HPDE6-E6E7 (cell line): Measurements from ENCODE around the gene NHS.

Experiments
- DNase-seq: peaks from one replicate; pipeline ENCODE4 v3.0.0; 2011; ENCODE audit warnings: missing footprints; ENCODE audit errors: extremely low spot score

The NHS gene

GRCh38 chrX:17374619-17375366 is at the start of gene NHS:
TSS of gene NHS (plus strand) at chrX:17375200. CDS start at chrX:17375758, 558 bp downstream.
- DNase-seq = peak; percentile 36

- no peak for DNase-seq
Measured at GRCh38 chrX:17328837-17329236, 46.2 kb upstream of the NHS start.

- no peak for DNase-seq
Measured at GRCh38 chrX:17336377-17336776, 38.6 kb upstream of the NHS start.

- no peak for DNase-seq
Measured at GRCh38 chrX:17355976-17356375, 19.0 kb upstream of the NHS start.

- DNase-seq = no peak
Measured at GRCh38 chrX:17359500-17359899, 15.5 kb upstream of the NHS start.

- DNase-seq = no peak
Measured at GRCh38 chrX:17361620-17362019, 13.4 kb upstream of the NHS start.

- no peak for DNase-seq
Measured at GRCh38 chrX:17368002-17368401, 7.0 kb upstream of the NHS start.

- no peak for DNase-seq
Measured at GRCh38 chrX:17369309-17369708, 5.7 kb upstream of the NHS start.

GRCh38 chrX:17370191-17370590 is 4.8 kb upstream of the NHS start:
- no peak for DNase-seq

- DNase-seq = no peak
Measured at GRCh38 chrX:17372052-17372451, 2.9 kb upstream of the NHS start.

- no peak for DNase-seq
Measured at GRCh38 chrX:17373337-17373736, 1.7 kb upstream of the NHS start.

- no peak for DNase-seq
Measured at GRCh38 chrX:17375367-17375636, 302 bp downstream of the NHS start.

- no peak for DNase-seq
Measured at GRCh38 chrX:17375637-17376430, 834 bp downstream of the NHS start.

GRCh38 chrX:17376431-17377077 is 1.6 kb downstream of the NHS start:
- no peak for DNase-seq

GRCh38 chrX:17377091-17377717 is 2.2 kb downstream of the NHS start:
- DNase-seq = no peak

- no peak for DNase-seq
Measured at GRCh38 chrX:17377795-17378194, 2.8 kb downstream of the NHS start.

GRCh38 chrX:17380221-17380620 is 5.2 kb downstream of the NHS start:
- no peak for DNase-seq

GRCh38 chrX:17390419-17390850 is 15.4 kb downstream of the NHS start:
- no peak for DNase-seq

- DNase-seq = no peak
Measured at GRCh38 chrX:17395154-17395553, 20.2 kb downstream of the NHS start.

GRCh38 chrX:17397074-17397473 is 22.1 kb downstream of the NHS start:
- no peak for DNase-seq

- DNase-seq = no peak
Measured at GRCh38 chrX:17403189-17403691, 28.2 kb downstream of the NHS start.

- DNase-seq = no peak
Measured at GRCh38 chrX:17403972-17404371, 29.0 kb downstream of the NHS start.
